CD4-positive, alpha-beta T cell treated with Interferon gamma for 1 hour (primary cell): ENCODE results near the gene PCGF5.
A peak's percentile ranks its signal among the peaks of the same experiment; 100 is the strongest.
"Not testable (repeated sequence)": the region's sequence is repeated elsewhere in the genome, so short reads cannot be mapped to it uniquely, and the experiment has no call there.

Experiments
- DNase-seq: peaks from one replicate; pipeline ENCODE4 v3.0.0-alpha.2; 2020

Gene PCGF5

GRCh38 chr10:91287912-91288311 lies 67.4 kb downstream of the PCGF5 start:
- no peak for DNase-seq

GRCh38 chr10:91289305-91289704 lies 68.8 kb downstream of the PCGF5 start:
- DNase-seq = no peak

GRCh38 chr10:91290607-91291006 lies 70.1 kb downstream of the PCGF5 start:
- DNase-seq = no peak

- DNase-seq = no peak
Measured at GRCh38 chr10:91294134-91294906, 73.9 kb downstream of the PCGF5 start.

- DNase-seq = no peak
Measured at GRCh38 chr10:91295346-91295745, 74.9 kb downstream of the PCGF5 start.

- DNase-seq = no peak
Measured at GRCh38 chr10:91296471-91296870, 76.0 kb downstream of the PCGF5 start.

- peak; percentile 60 for DNase-seq
Measured at GRCh38 chr10:91298224-91298871, 77.9 kb downstream of the PCGF5 start.

- no peak for DNase-seq
Measured at GRCh38 chr10:91299999-91300575, 79.6 kb downstream of the PCGF5 start.

- DNase-seq = not testable (repeated sequence)
Measured at GRCh38 chr10:91302946-91303345, 82.5 kb downstream of the PCGF5 start.

GRCh38 chr10:91305979-91306378 lies 85.5 kb downstream of the PCGF5 start:
- DNase-seq = not testable (repeated sequence)

GRCh38 chr10:91307489-91307888 lies 87.0 kb downstream of the PCGF5 start:
- no peak for DNase-seq

GRCh38 chr10:91309711-91310110 lies 89.2 kb downstream of the PCGF5 start:
- DNase-seq = no peak

GRCh38 chr10:91311601-91312381 lies 91.3 kb downstream of the PCGF5 start:
- no peak for DNase-seq

- DNase-seq = no peak
Measured at GRCh38 chr10:91312382-91312733, 91.9 kb downstream of the PCGF5 start.

GRCh38 chr10:91313796-91314485 lies 93.5 kb downstream of the PCGF5 start:
- DNase-seq = no peak

GRCh38 chr10:91316486-91316885 lies 96.0 kb downstream of the PCGF5 start:
- DNase-seq = no peak

- no peak for DNase-seq
Measured at GRCh38 chr10:91317541-91317940, 97.1 kb downstream of the PCGF5 start.

- no peak for DNase-seq
Measured at GRCh38 chr10:91319336-91319735, 98.9 kb downstream of the PCGF5 start.

GRCh38 chr10:91323293-91323905 lies 102.9 kb downstream of the PCGF5 start:
- not testable (repeated sequence) for DNase-seq

GRCh38 chr10:91328320-91328984 lies 108.0 kb downstream of the PCGF5 start:
- DNase-seq = no peak
